Chondrocyte (in vitro differentiated cells): ENCODE results near the gene ZNF845. TPM values are rescaled to one million over a fixed set of nuclear protein-coding genes. Genes with fewer than 3 reads are reported as not detected.

ENCODE experiments used
- DNase-seq: peaks from one replicate; pipeline ENCODE4 v3.0.0; 2021; ENCODE audit warnings: mixed read lengths, low spot score
- H3K27ac Mint-ChIP-seq: one replicate; pipeline ENCODE4 v1.8.0; 2021; ENCODE audit warnings: mild to moderate bottlenecking, moderate library complexity, mixed read lengths; ENCODE audit not compliant: unreplicated experiment
- H3K27me3 Mint-ChIP-seq: 2 replicates; pipeline ENCODE4 v1.8.0; 2021; ENCODE audit warnings: low read depth, mixed read lengths
- H3K36me3 Mint-ChIP-seq: 2 replicates; pipeline ENCODE4 v1.8.0; 2021; ENCODE audit warnings: low read depth, mixed read lengths
- H3K4me1 Mint-ChIP-seq: 2 replicates; pipeline ENCODE4 v1.8.0; 2021; ENCODE audit warnings: low read depth, mild to moderate bottlenecking, mixed read lengths
- H3K4me3 Mint-ChIP-seq: one replicate; pipeline ENCODE4 v1.8.0; 2021; ENCODE audit warnings: mild to moderate bottlenecking, moderate library complexity, mixed read lengths; ENCODE audit not compliant: unreplicated experiment
- H3K9me3 Mint-ChIP-seq: 2 replicates; pipeline ENCODE4 v1.8.0; 2021; ENCODE audit warnings: low read depth, mixed read lengths
- total RNA-seq: library from RNA; stranded (reverse); gene quantifications from 3 replicates; pipeline ENCODE4 v1.2.1, GENCODE V29; 2021
- TF ChIP-seq, protein P1 (sequence below): fragments of 200-600 bp; sonication (generic); IDR thresholded peaks from 2 replicates; pipeline ENCODE4 v1.5.0; 2021; ENCODE audit warnings: antibody characterized with exemption, mild to moderate bottlenecking, moderate library complexity

Gene ZNF845
- total RNA-seq, 1 donor from 2014 or later: 4.8 TPM

DNA sequence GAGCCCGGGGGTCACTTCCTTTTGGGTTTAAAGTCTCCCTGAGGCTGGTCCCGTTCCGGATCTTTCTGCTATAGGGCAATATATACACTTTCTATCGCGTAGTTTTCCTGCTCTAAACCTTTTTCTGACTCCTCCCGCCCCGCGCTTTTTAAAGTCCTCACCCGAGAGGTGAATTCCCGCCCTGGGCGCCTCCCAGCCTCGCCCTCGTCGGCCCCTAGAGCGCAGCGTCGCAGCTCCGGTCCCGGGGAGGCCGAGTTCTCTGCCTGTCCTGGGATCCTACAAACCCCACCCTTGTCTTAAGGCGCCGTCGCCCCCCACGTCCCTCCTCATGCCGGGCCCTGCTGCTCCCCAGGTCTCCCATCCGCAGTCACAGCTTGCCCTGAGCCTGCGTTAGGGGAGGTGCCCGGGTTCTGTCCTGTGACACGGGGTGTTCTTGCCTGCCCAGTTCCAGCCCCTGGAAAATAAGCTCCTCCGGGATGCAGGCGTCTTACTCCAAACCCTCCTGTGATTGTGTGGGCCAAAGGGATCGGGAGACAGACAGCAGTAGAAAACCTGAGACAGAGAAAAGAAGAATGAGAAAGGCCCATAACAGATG is 32.4 kb downstream of the ZNF845 start:
- Mint-ChIP-seq H3K27me3 (no peaks in the 10 kb centered on the region), H3K4me1 (peaks cover 18% of the 10 kb centered on the region), H3K9me3 (peaks cover 4% of the 10 kb centered on the region), H3K27ac (peak overlapping the region; percentile 83), H3K4me3 (peak overlapping the region; percentile 92), H3K36me3 (peaks cover 3% of the 10 kb centered on the region)
- TF ChIP-seq, protein P1, sequence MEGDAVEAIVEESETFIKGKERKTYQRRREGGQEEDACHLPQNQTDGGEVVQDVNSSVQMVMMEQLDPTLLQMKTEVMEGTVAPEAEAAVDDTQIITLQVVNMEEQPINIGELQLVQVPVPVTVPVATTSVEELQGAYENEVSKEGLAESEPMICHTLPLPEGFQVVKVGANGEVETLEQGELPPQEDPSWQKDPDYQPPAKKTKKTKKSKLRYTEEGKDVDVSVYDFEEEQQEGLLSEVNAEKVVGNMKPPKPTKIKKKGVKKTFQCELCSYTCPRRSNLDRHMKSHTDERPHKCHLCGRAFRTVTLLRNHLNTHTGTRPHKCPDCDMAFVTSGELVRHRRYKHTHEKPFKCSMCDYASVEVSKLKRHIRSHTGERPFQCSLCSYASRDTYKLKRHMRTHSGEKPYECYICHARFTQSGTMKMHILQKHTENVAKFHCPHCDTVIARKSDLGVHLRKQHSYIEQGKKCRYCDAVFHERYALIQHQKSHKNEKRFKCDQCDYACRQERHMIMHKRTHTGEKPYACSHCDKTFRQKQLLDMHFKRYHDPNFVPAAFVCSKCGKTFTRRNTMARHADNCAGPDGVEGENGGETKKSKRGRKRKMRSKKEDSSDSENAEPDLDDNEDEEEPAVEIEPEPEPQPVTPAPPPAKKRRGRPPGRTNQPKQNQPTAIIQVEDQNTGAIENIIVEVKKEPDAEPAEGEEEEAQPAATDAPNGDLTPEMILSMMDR: no peak
- no peak for DNase-seq

DNA sequence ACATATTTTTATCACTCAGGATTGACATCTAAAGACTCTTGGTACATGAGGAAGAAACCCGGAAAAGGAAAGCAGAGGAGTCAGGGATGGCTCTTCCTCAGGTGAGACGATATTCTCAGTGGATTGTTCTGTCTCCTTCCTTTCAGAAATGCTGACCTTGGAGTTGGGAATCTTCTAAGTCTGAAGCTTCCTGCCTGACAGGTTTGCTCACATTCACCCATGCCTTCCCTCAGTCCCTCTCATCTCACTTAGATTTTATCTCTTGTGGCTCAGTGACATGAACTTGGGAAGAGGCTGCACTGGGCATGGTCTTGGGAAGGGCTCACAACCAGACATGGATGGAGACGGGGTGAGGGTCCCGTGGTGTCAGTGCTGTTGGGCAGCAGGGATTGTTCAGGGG is 38.6 kb downstream of the ZNF845 start:
- Mint-ChIP-seq H3K4me3 (no peak overlapping the region), H3K9me3 (peaks cover 7% of the 10 kb centered on the region), H3K27me3 (no peaks in the 10 kb centered on the region), H3K36me3 (peaks cover 35% of the 10 kb centered on the region), H3K4me1 (no peaks in the 10 kb centered on the region), H3K27ac (no peak overlapping the region)
- no peak for DNase-seq
- TF ChIP-seq, protein P1: no peak

DNA sequence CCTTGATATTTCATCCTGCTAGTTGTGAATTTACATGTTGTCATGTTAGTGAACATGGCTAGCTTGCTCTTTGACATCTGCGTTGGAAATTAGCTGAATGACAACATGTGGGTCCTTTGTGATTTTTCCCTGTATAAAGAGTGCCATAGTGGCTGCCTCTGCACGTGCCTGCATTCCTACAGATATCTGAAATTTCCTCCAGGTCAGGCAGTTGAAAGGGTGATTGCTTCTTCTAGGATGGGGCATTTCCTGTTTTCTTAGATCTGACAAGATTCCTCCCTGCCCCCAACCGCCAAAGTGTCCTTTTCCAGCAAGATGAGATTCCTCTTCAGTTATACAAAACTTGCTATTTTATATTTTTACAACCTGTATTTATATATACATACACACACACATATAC is 40.7 kb downstream of the ZNF845 start:
- no peak for DNase-seq
- Mint-ChIP-seq H3K4me3 (no peak overlapping the region), H3K4me1 (no peaks in the 10 kb centered on the region), H3K27ac (no peak overlapping the region), H3K27me3 (no peaks in the 10 kb centered on the region), H3K9me3 (peaks cover 15% of the 10 kb centered on the region), H3K36me3 (peaks cover 52% of the 10 kb centered on the region)
- TF ChIP-seq, protein P1: no peak

DNA sequence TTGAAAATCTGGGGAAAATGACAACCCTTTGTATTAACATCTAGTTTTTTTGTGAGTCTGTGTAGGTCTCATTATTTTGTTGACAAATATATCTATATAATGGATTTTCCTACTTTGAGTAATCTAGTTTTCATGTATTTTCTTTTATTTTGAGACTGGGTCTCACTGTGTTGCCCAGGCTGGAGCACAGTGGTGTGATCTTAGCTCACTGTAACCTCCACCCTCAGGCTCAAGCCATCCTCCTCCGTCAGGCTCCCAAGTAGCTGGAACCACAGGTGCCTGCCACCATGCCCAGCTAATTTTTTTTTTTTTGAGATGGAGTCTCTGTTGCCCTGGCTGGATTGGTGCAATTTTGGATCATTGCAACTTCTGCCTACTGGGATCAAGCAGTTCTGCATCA is 41.2 kb downstream of the ZNF845 start:
- DNase-seq: no peak
- peaks cover 18% of the 10 kb centered on the region for H3K9me3 Mint-ChIP-seq
- H3K36me3 Mint-ChIP-seq: peaks cover 54% of the 10 kb centered on the region
- no peak overlapping the region for H3K27ac Mint-ChIP-seq
- no peak overlapping the region for H3K4me3 Mint-ChIP-seq
- TF ChIP-seq, protein P1: no peak
- H3K27me3 Mint-ChIP-seq: no peaks in the 10 kb centered on the region
- H3K4me1 Mint-ChIP-seq: no peaks in the 10 kb centered on the region

DNA sequence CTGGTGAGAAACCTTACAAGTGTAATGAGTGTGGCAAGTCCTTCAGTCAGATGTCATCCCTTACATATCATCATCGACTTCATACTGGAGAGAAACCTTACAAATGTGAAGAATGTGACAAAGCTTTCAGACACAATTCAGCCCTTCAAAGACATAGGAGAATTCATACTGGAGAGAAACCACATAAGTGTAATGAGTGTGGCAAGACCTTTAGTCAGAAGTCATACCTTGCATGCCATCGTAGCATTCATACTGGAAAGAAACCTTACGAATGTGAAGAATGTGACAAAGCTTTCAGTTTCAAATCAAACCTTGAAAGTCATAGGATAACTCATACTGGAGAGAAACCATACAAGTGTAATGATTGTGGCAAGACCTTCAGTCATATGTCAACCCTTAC is 47.8 kb downstream of the ZNF845 start:
- Mint-ChIP-seq H3K27me3 (no peaks in the 10 kb centered on the region), H3K36me3 (peaks cover 80% of the 10 kb centered on the region), H3K27ac (no peak overlapping the region), H3K4me1 (no peaks in the 10 kb centered on the region), H3K4me3 (no peak overlapping the region), H3K9me3 (peaks cover 75% of the 10 kb centered on the region)
- TF ChIP-seq, protein P1: no peak
- DNase-seq: no peak
